K562 (cell line): ENCODE results near the gene NDRG4. TPM values are rescaled to one million over a fixed set of nuclear protein-coding genes. Genes with fewer than 3 reads are reported as not detected.

Source experiments
- ATAC-seq: fragments of 200-7000 bp; cut with Tn5 transposase; 3 replicates; pipeline ENCODE4 v1.9.1; 2020; ENCODE audit warnings: moderate library complexity
- BruUV-seq: library from RNA; stranded (reverse); fragments of 400-500 nt; replicated peaks from 2 replicates; lab custom pipeline; 2021; lab: Mats Ljungman, UMichigan
- CTCF ChIA-PET: fragments of 300-600 bp; formaldehyde crosslinking; extraction: SDS; loops from one replicate; lab custom pipeline; 2021; ENCODE audit warnings: low intra/inter-chr PET ratio; lab: Yijun Ruan, JAX
- POLR2A ChIA-PET: fragments of 300-600, 350-650 bp; sonication (Branson Sonifier 250); formaldehyde crosslinking; extraction: SDS; loops from one replicate; lab custom pipeline; 2021; ENCODE audit warnings: antibody characterized with exemption, inconsistent platforms; lab: Yijun Ruan, JAX
- DNase-seq, 4 experiments: peaks; one replicate each; pipeline versions ENCODE4 v3.0.0 to v3.0.0-alpha.2; 2011 to 2018; ENCODE audit warnings: low spot score in 3 of 4, mixed read lengths in 3 of 4; ENCODE audit errors: extremely low read depth in 1 of 4
- FAIRE-seq: peaks from 2 replicates; lab custom pipeline; 2011; peaks lifted over from hg19 to GRCh38; lab: Jason Lieb, UNC
- H2AFZ ChIP-seq: 2 replicates; pipeline ENCODE4 v1.6.0; 2011; ENCODE audit warnings: low read depth, low read length, control low read depth, inconsistent platforms
- H3K27ac ChIP-seq: fragments of 200-600 bp; 3 replicates; pipeline ENCODE4 v1.8.0; 2011; ENCODE audit warnings: low read depth, mild to moderate bottlenecking, control low read depth, inconsistent platforms, low read length, moderate library complexity, mixed read lengths; ENCODE audit errors: extremely low read depth
- H3K27me3 ChIP-seq, 2 experiments: fragments of 300-600 bp in 1 of 2; 2 replicates in 1 of 2; 3 replicates in 1 of 2; pipeline versions ENCODE4 v1.6.0 to v1.8.0; 2011; ENCODE audit warnings: inconsistent platforms in 2 of 2, low read length in 2 of 2, mild to moderate bottlenecking in 1 of 2, mixed read lengths in 1 of 2, moderate library complexity in 1 of 2; ENCODE audit not compliant: control insufficient read depth in 2 of 2, insufficient read depth in 2 of 2
- H3K36me3 ChIP-seq: fragments of 300-600 bp; 3 replicates; pipeline ENCODE4 v1.8.0; 2011; ENCODE audit warnings: mild to moderate bottlenecking, low read length, inconsistent platforms; ENCODE audit not compliant: control insufficient read depth, insufficient read depth
- H3K4me1 ChIP-seq, 2 experiments: fragments of 200-600 bp in 1 of 2; replicated peaks in 1 of 2; 2 replicates in 1 of 2; 3 replicates in 1 of 2; pipeline versions ENCODE4 v1.5.1 to v1.8.0; 2011; ENCODE audit warnings: inconsistent platforms in 2 of 2, low read length in 2 of 2, mild to moderate bottlenecking in 1 of 2, mixed read lengths in 1 of 2, moderate library complexity in 1 of 2; ENCODE audit not compliant: control insufficient read depth in 2 of 2, insufficient read depth in 2 of 2
- H3K4me2 ChIP-seq: 2 replicates; pipeline ENCODE4 v1.6.1; 2011; ENCODE audit warnings: low read length, control low read depth, inconsistent platforms, mixed read lengths; ENCODE audit not compliant: insufficient read depth
- H3K4me3 ChIP-seq: fragments of 200-600 bp; sonication (generic), shearing (Covaris generic); 2 replicates; pipeline ENCODE4 v1.5.1; 2016; ENCODE audit warnings: control low read depth, inconsistent platforms
- H3K79me2 ChIP-seq: fragments of 200-600 bp; 3 replicates; pipeline ENCODE4 v1.8.0; 2011; ENCODE audit warnings: low read length, inconsistent platforms; ENCODE audit not compliant: control insufficient read depth, insufficient read depth
- H3K9ac ChIP-seq, 2 experiments: 2 replicates each; pipeline versions ENCODE4 v1.6.0 to v1.6.1; 2011; ENCODE audit warnings: low read depth in 2 of 2, low read length in 2 of 2, control low read depth in 1 of 2, inconsistent platforms in 1 of 2, mild to moderate bottlenecking in 1 of 2, mixed read lengths in 1 of 2; ENCODE audit not compliant: insufficient read depth in 1 of 2
- H3K9me1 ChIP-seq: one replicate; pipeline ENCODE4 v1.6.0; 2011; ENCODE audit warnings: inconsistent platforms, mild to moderate bottlenecking, low read length, moderate library complexity; ENCODE audit not compliant: control insufficient read depth, insufficient read depth
- H3K9me3 ChIP-seq: replicated peaks from 2 replicates; pipeline ENCODE4 v1.5.1; 2011; ENCODE audit warnings: low read depth, low read length, inconsistent platforms; ENCODE audit not compliant: control insufficient read depth, insufficient read depth
- H4K20me1 ChIP-seq: replicated peaks from 2 replicates; pipeline ENCODE4 v1.6.1; 2011; ENCODE audit warnings: low read length, inconsistent platforms, mixed read lengths; ENCODE audit not compliant: control insufficient read depth, insufficient read depth
- ATF4 ChIP-seq: fragments of 450-650 bp; formaldehyde crosslinking; IDR thresholded peaks from 2 replicates; pipeline ENCODE4 v1.4.0; 2022; ENCODE audit warnings: mild to moderate bottlenecking, moderate library complexity
- E4F1 ChIP-seq: fragments of 250-450 bp; sonication (Bioruptor Pico); IDR thresholded peaks from 2 replicates; pipeline ENCODE4 v1.5.0; 2021; ENCODE audit warnings: mild to moderate bottlenecking, borderline replicate concordance
- JUND ChIP-seq, 2 experiments: IDR thresholded peaks; 2 replicates in 1 of 2; 3 replicates in 1 of 2; pipeline ENCODE4 v1.6.1; 2011; ENCODE audit warnings: borderline replicate concordance in 2 of 2, low read depth in 2 of 2, low read length in 2 of 2, improper control_type of control experiment in 1 of 2, missing biosample characterization in 1 of 2, missing genetic modification characterization in 1 of 2, missing genetic modification reagents in 1 of 2
- LARP7 ChIP-seq: fragments of 450-650 bp; IDR thresholded peaks from 2 replicates; pipeline ENCODE4 v1.6.1; 2016
- MBD1 ChIP-seq: fragments of 250-450 bp; sonication (Bioruptor Pico); IDR thresholded peaks from 2 replicates; pipeline ENCODE4 v1.8.0; 2022; ENCODE audit warnings: inconsistent platforms
- NCOA4 ChIP-seq: fragments of 450-650 bp; IDR thresholded peaks from 2 replicates; pipeline ENCODE4 v1.6.1; 2018; ENCODE audit warnings: mild to moderate bottlenecking; ENCODE audit not compliant: partially characterized antibody
- NR3C1 ChIP-seq: sonication (generic); formaldehyde crosslinking; IDR thresholded peaks from 2 replicates; pipeline ENCODE4 v1.8.1; 2022; ENCODE audit warnings: missing genetic modification reagents
- NR4A1 ChIP-seq, 2 experiments: fragments of 250-450 bp in 1 of 2; fragments of 450-650 bp in 1 of 2; sonication (Bioruptor Pico) in 1 of 2; IDR thresholded peaks; 2 replicates each; pipeline versions ENCODE4 v1.4.0 to v1.6.1; 2016 to 2020; ENCODE audit warnings: mild to moderate bottlenecking in 2 of 2, missing compliant biosample characterization in 1 of 2, missing genetic modification characterization in 1 of 2, moderate library complexity in 1 of 2
- PKNOX1 ChIP-seq: fragments of 450-650 bp; IDR thresholded peaks from 2 replicates; pipeline ENCODE4 v1.6.1; 2016
- RNF2 ChIP-seq: sonication (generic); IDR thresholded peaks from 2 replicates; pipeline ENCODE4 v1.6.1; 2016
- SMAD2 ChIP-seq: fragments of 150-350 bp; IDR thresholded peaks from 2 replicates; pipeline ENCODE4 v1.6.1; 2014; ENCODE audit warnings: low read depth, mild to moderate bottlenecking, low read length
- SP2 ChIP-seq: IDR thresholded peaks from 2 replicates; pipeline ENCODE4 v1.6.1; 2011; ENCODE audit warnings: mild to moderate bottlenecking, low read depth, low read length, moderate library complexity; ENCODE audit not compliant: poor library complexity, severe bottlenecking; ENCODE audit errors: extremely low read depth
- WGBS: fragments of 100-300 bp; shearing (Covaris generic); methylation state at CpG from one replicate; pipeline ENCODE4 v1.1.6; 2016; ENCODE audit warnings: low coverage, mixed read lengths; ENCODE audit not compliant: insufficient coverage; ENCODE audit errors: missing lambda C conversion rate; 5-methylcytosine and 5-hydroxymethylcytosine counted together
- in situ Hi-C: fragments of 300-500 bp; cut with MboI; formaldehyde crosslinking; loops from 4 replicates; pipeline ENCODE4 v1.15.0; 2018; ENCODE audit warnings: inconsistent platforms, mixed read lengths
- intact Hi-C: fragments of 100-400 bp; cut with micrococcal nuclease; formaldehyde crosslinking; loops from 2 replicates; pipeline ENCODE4 v1.14.2; 2022
- polyA plus RNA-seq, 8 experiments: library from polyadenylated mRNA; depleted of rRNA in 4 of 8; stranded (reverse) in 5 of 8; unstranded in 3 of 8; fragments of >200 nt; fragmentation: Nextera tagmentation in 2 of 8; fragmentation: Illumina TruSeq in 1 of 8; extraction: Ambion mirVana in 2 of 8; extraction: Trizol in 1 of 8; gene quantifications; 2 replicates each; pipeline versions ENCODE4 v1.2.1 to v1.2.3, GENCODE V29; 2011 to 2014; ENCODE audit warnings: inconsistent platforms in 1 of 8, missing spikeins in 1 of 8
- total RNA-seq, 7 experiments: library from RNA; depleted of rRNA in 6 of 7; stranded (reverse); fragments of >200 nt in 6 of 7; fragmentation: Illumina TruSeq in 2 of 7; extraction: Trizol in 2 of 7; gene quantifications; 2 replicates each; pipeline versions ENCODE4 v1.2.1 to v1.2.3, GENCODE V29; 2011 to 2021; ENCODE audit warnings: low replicate concordance in 1 of 7

NDRG4 gene
- total and polyA plus RNA-seq, 9 of the 15 experiments (the other 6 are each of a cell fraction or from before 2014, with no cell fraction given): 0.06 to 0.95 (median 0.28) TPM

GRCh38 chr16:58464047-58464915, 35.7 kb upstream of the NDRG4 start:
- POLR2A ChIA-PET: interaction anchor here (0.6 kb wide), 1 partner anchor 38 kb away, joined by 3 read pairs; no protein-coding TSS in a partner anchor
- TF ChIP-seq SMAD2 (no peak), NCOA4 (no peak), E4F1 (CRISPR knock-in tag) (no peak), JUND (IDR thresholded peaks at IDR 0.05; ENCODE audit: borderline replicate concordance, low read depth, low read length) (no peak), JUND (tag; IDR thresholded peaks at IDR 0.05; ENCODE audit: borderline replicate concordance, low read depth, low read length) (no peak), NR3C1 (CRISPR knock-in tag) (no peak), MBD1 (CRISPR knock-in tag) (no peak), PKNOX1 (no peak), NR4A1 (CRISPR knock-in tag; IDR thresholded peaks at IDR 0.05) (no peak), NR4A1 (tag; IDR thresholded peaks at IDR 0.05) (no peak), ATF4 (CRISPR knock-in tag) (no peak), LARP7 (no peak), RNF2 (no peak), SP2 (no peak)

More at GRCh38 chr16:58464047-58464915, 35.7 kb upstream of the NDRG4 start:
- 16% methylated on average over 41 of the region's 86 CpGs for WGBS
- no TSS peak for BruUV-seq
- no peak for ATAC-seq
- Histone ChIP-seq H3K9me1 (peaks cover 3% of the 10 kb centered on the region), H3K4me1 (peaks cover 2 to 19% of the 10 kb centered on the region in 2 experiments; a peak in 3 of 5 replicates), H4K20me1 (peaks cover 6% of the 10 kb centered on the region; the same call in 1 of the 2 replicates), H2AFZ (no peak overlapping the region), H3K27me3 (peaks cover 21 to 58% of the 10 kb centered on the region in 2 experiments), H3K27ac (no peak overlapping the region), H3K4me2 (no peak overlapping the region), H3K9me3 (no peaks in the 10 kb centered on the region), H3K36me3 (no peaks in the 10 kb centered on the region), H3K79me2 (no peaks in the 10 kb centered on the region), H3K9ac (no peak overlapping the region), H3K4me3 (no peak overlapping the region)
- in situ Hi-C loops (no loop called here), intact Hi-C loops (no loop called here)
- CTCF ChIA-PET: no interaction called here
- no peak for DNase-seq
- no peak for FAIRE-seq
